ENCODE measurements around the gene KAT6B.

The KAT6B gene

GRCh38 chr10:74831518-74832120 lies 5.2 kb downstream of the KAT6B start:
- H3K4me3 ChIP-seq (ENCODE audit: low read depth, low read length) = no peak overlapping the region
- TF ChIP-seq, protein P1, sequence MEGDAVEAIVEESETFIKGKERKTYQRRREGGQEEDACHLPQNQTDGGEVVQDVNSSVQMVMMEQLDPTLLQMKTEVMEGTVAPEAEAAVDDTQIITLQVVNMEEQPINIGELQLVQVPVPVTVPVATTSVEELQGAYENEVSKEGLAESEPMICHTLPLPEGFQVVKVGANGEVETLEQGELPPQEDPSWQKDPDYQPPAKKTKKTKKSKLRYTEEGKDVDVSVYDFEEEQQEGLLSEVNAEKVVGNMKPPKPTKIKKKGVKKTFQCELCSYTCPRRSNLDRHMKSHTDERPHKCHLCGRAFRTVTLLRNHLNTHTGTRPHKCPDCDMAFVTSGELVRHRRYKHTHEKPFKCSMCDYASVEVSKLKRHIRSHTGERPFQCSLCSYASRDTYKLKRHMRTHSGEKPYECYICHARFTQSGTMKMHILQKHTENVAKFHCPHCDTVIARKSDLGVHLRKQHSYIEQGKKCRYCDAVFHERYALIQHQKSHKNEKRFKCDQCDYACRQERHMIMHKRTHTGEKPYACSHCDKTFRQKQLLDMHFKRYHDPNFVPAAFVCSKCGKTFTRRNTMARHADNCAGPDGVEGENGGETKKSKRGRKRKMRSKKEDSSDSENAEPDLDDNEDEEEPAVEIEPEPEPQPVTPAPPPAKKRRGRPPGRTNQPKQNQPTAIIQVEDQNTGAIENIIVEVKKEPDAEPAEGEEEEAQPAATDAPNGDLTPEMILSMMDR (IDR thresholded peaks at IDR 0.05; ENCODE audit: borderline replicate concordance, insufficient read depth, low read depth, low read length) = no peak

GRCh38 chr10:74835963-74836362 lies 9.6 kb downstream of the KAT6B start:
- TF ChIP-seq, protein P1 (IDR thresholded peaks at IDR 0.05; ENCODE audit: borderline replicate concordance, insufficient read depth, low read depth, low read length) = no peak
- H3K4me3 ChIP-seq (ENCODE audit: low read depth, low read length) = no peak overlapping the region

DNA sequence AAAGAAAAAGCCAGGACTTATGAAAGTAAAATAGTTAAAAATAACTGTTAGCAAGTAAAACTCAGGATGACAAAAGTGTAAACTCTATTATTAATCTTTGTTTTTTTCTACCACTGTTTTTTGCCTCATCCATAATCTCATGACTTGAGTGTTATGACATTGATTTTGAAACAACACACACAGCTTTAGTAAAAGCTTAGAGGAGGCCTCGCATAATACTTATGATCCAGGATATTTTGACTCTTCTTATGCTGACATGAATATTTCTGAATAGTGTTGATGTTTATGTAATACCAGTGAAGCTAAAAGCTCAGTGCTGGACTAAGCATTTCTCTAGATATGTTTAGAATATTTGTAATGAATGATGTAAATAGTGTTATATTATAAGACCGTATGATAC lies 10.5 kb downstream of the KAT6B start:
- no peak overlapping the region for H3K4me3 ChIP-seq (ENCODE audit: low read depth, low read length)
- TF ChIP-seq, protein P1 (IDR thresholded peaks at IDR 0.05; ENCODE audit: borderline replicate concordance, insufficient read depth, low read depth, low read length) = no peak

- TF ChIP-seq, protein P1 (IDR thresholded peaks at IDR 0.05; ENCODE audit: borderline replicate concordance, insufficient read depth, low read depth, low read length) = no peak
- H3K4me3 ChIP-seq (ENCODE audit: low read depth, low read length) = no peak overlapping the region
Measured at GRCh38 chr10:74837743-74838142, 11.3 kb downstream of the KAT6B start.

DNA sequence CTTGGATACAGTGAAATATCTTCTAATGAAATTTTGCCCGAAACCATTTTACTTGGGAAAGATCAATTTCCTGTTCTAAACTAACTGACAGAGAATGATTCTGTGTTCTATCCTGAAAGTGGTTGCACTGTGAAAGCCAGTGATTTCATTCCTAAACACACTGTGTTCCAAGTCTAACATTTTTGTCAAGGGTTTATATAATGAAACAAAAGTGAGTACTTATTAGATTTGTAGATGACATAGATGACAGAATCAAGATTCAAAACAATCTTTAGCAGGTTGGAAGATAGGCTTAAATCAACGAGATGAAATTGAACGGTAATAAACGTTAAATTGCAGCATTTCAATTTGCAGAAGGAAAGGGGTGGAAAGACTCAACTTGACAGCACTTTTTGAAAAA lies 13.3 kb downstream of the KAT6B start:
- no peak overlapping the region for H3K4me3 ChIP-seq (ENCODE audit: low read depth, low read length)
- TF ChIP-seq, protein P1 (IDR thresholded peaks at IDR 0.05; ENCODE audit: borderline replicate concordance, insufficient read depth, low read depth, low read length) = no peak

GRCh38 chr10:74841265-74841973 lies 15.0 kb downstream of the KAT6B start:
- TF ChIP-seq, protein P1 (IDR thresholded peaks at IDR 0.05; ENCODE audit: borderline replicate concordance, insufficient read depth, low read depth, low read length) = no peak
- no peak overlapping the region for H3K4me3 ChIP-seq (ENCODE audit: low read depth, low read length)

Measured in GM12875 (cell line).